Activated naive CD4-positive, alpha-beta T cell treated with anti-CD3 and anti-CD28 coated beads, Interleukin-2, amount 10 ng/mL, durations not matched to agents 7 days and 5 days (primary cell): ENCODE data around the gene ATP2B2.

Experiments
- CTCF ChIA-PET: fragments of 350-600 bp; sonication (Branson Sonifier 250); formaldehyde crosslinking; loops from one replicate; lab custom pipeline; 2021; ENCODE audit warnings: antibody characterized with exemption; lab: Charles Lee
- DNase-seq: peaks from one replicate; pipeline ENCODE4 v3.0.0-alpha.2; 2020
- H3K27ac Mint-ChIP-seq: one replicate; pipeline ENCODE4 v1.8.0; 2021; ENCODE audit warnings: mild to moderate bottlenecking, moderate library complexity, mixed read lengths
- H3K27me3 Mint-ChIP-seq: one replicate; pipeline ENCODE4 v1.8.0; 2021; ENCODE audit warnings: mild to moderate bottlenecking, mixed read lengths
- H3K36me3 Mint-ChIP-seq: one replicate; pipeline ENCODE4 v1.8.0; 2021; ENCODE audit warnings: mixed read lengths
- H3K4me1 Mint-ChIP-seq: one replicate; pipeline ENCODE4 v1.8.0; 2021; ENCODE audit warnings: mixed read lengths
- H3K4me3 Mint-ChIP-seq: one replicate; pipeline ENCODE4 v1.8.0; 2021; ENCODE audit warnings: mild to moderate bottlenecking, moderate library complexity, mixed read lengths
- H3K9me3 Mint-ChIP-seq: one replicate; pipeline ENCODE4 v1.8.0; 2021; ENCODE audit warnings: mixed read lengths

The ATP2B2 gene

DNA sequence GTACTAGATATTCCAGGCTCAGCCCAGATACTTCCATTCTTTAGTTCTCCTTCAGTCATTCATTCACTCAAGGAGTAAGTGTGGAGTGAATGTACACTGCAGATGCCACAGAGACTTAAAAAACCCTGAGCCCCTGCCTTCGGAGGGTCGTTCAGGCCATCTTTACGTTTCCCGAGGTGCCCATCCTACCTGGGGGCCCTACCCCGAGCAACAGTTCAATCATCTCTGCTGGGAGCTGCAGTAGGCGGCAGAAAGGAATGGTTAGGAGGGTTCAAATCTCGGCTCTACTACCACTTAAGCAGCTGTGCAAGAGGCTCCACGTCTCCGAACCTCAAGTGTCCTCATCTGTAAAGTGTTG lies 185.1 kb downstream of the ATP2B2 start:
- H3K4me1 Mint-ChIP-seq, result peaks cover 24% of the 10 kb centered on the region
- no peaks in the 10 kb centered on the region for H3K9me3 Mint-ChIP-seq
- DNase-seq, result no peak
- peaks cover 4% of the 10 kb centered on the region for H3K36me3 Mint-ChIP-seq
- H3K27me3 Mint-ChIP-seq, result peaks cover 4% of the 10 kb centered on the region
- H3K4me3 Mint-ChIP-seq, result peak overlapping the region; percentile 88
- H3K27ac Mint-ChIP-seq, result peak overlapping the region; percentile 89
- CTCF ChIA-PET, result interaction anchor here (0.6 to 3.4 kb wide), 4 partner anchors 9 to 958 kb away, joined by 3 to 24 read pairs (median 3); partner anchors contain the start of genes CRELD1 and THUMPD3

DNA sequence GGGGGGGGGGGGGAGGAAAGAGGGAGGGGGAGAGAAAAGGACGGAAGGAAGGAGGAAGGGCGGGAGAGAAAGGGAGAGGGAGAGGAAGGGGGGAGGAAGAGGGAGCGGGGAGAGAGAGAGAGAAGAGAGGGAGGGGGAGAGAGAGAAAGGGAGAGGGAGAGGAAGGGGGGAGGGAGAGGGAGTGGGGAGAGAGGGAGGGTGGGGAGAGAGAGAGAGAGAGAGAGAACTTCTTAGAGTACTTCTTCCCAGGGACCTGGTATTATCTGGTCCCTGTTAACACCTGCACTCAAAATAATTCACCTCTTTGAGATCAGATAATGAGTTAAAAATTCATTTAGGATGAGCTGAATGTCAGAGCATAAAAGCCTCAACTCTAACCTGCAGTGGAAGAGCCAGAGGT lies 185.6 kb downstream of the ATP2B2 start:
- H3K4me1 Mint-ChIP-seq, result peaks cover 24% of the 10 kb centered on the region
- DNase-seq, result no peak
- H3K27ac Mint-ChIP-seq, result peak overlapping the region; percentile 89
- H3K27me3 Mint-ChIP-seq, result peaks cover 4% of the 10 kb centered on the region
- peak overlapping the region; percentile 88 for H3K4me3 Mint-ChIP-seq
- H3K36me3 Mint-ChIP-seq, result peaks cover 7% of the 10 kb centered on the region
- CTCF ChIA-PET, result interaction anchor here (1.1 to 3.4 kb wide), 2 partner anchors 8 to 388 kb away, joined by 3 to 24 read pairs; partner anchors contain the start of gene CRELD1
- no peaks in the 10 kb centered on the region for H3K9me3 Mint-ChIP-seq

DNA sequence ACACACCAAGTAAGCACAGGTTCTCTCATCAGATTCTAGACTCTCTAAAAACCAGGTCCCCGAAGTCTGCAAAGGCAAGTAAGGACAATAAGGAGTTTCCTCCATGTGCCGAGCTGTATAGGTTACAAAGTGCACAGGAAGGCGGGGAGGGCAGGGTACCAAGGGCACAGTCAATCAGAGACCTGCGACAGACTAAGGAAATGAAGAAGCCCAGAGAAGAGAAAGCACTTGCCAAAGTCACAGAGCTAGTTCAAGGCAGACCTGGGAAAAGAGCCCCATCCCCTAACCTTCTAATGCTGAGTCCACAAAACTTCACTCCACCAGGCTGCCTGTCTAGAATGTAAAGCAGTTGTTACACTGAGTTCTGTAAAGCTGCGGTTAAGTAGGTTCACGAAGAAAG lies 186.1 kb downstream of the ATP2B2 start:
- Mint-ChIP-seq H3K4me3 (peak overlapping the region; percentile 88), H3K27me3 (peaks cover 1% of the 10 kb centered on the region), H3K27ac (peak overlapping the region; percentile 69), H3K9me3 (no peaks in the 10 kb centered on the region), H3K4me1 (peaks cover 24% of the 10 kb centered on the region), H3K36me3 (peaks cover 11% of the 10 kb centered on the region)
- CTCF ChIA-PET, result no interaction called here
- DNase-seq, result no peak

DNA sequence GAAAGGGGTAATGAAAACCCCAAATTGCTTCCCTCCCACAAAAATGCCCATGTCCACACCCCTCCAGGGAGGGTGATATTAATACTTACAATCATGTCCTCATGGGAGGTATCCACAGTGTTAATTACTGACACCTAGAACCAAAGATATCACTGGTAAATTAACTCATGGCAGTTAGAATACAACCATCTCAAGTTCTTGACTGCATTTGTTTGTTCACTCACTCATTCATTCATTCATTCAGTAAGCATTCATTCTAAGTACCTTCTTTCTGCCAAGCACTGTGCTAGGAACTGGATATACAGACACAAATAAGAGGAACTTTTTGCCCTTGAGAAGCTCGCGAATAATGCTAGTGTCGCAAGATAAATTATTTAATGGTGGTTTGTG lies 187.4 kb downstream of the ATP2B2 start:
- H3K9me3 Mint-ChIP-seq, result no peaks in the 10 kb centered on the region
- CTCF ChIA-PET, result no interaction called here
- DNase-seq, result no peak
- H3K4me1 Mint-ChIP-seq, result peaks cover 24% of the 10 kb centered on the region
- H3K4me3 Mint-ChIP-seq, result no peak overlapping the region
- H3K27ac Mint-ChIP-seq, result no peak overlapping the region
- H3K36me3 Mint-ChIP-seq, result peaks cover 19% of the 10 kb centered on the region
- H3K27me3 Mint-ChIP-seq, result no peaks in the 10 kb centered on the region

DNA sequence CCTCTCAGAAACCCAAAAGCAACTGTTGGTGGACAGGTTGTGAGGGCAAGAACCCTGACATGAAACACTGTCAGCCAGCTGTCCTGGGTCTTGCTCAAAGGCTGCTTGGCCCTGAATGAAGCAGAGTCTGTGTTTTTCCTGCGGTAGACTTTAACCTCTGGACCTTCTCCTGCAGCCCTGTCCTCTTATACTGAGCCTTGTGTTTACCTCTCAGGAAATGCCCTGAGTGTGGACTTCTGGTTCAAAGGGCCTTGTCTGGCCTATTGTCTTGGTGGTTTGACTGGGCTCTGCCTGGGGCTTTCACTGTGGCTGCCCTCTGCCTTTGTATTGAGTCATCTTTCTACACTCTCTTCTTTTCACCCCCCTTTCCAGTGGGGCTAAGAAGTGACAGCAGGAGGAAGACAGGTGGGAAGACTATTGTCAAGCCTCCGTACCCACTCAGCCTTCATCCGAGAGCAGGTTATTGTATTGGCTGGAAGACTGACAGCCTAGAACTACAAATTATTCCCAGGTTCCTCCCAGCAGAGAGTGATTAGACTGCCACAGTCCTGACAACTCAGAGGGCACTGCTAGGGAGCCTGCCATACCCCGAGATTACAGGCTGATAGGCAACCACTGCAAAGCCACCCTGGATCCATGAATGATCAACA lies 187.9 kb downstream of the ATP2B2 start:
- Mint-ChIP-seq H3K9me3 (no peaks in the 10 kb centered on the region), H3K4me1 (peaks cover 24% of the 10 kb centered on the region), H3K36me3 (peaks cover 19% of the 10 kb centered on the region), H3K4me3 (no peak overlapping the region), H3K27ac (no peak overlapping the region), H3K27me3 (no peaks in the 10 kb centered on the region)
- CTCF ChIA-PET, result no interaction called here
- no peak for DNase-seq

DNA sequence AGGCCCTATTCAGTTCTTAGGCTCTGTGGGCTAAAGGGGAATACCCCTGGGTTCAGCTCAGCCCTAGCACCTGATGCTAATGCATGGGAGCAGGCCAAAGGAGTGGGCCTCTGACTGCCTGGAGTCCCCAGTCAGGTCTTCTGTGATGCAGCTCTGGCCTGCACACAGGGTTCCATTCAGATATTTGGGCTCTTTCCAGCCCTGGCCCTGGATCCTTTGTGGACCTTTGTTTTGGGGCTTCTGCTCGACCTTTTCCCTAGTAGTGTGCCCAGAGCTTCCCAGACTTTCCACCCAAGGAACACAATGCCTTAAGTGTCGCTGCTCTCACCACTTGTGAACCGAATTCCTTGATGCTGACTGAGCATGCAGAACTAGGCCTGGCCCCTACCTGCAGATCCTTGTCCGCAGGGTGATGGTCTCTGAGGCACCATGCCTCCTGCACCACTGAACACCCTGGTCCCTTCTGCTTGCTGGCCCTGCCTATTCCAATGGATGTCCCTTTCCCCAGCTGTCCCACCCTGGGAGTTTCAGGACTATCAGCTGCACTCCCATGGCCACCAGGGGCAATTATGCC lies 189.5 kb downstream of the ATP2B2 start:
- CTCF ChIA-PET, result no interaction called here
- Mint-ChIP-seq H3K36me3 (peaks cover 31% of the 10 kb centered on the region), H3K27me3 (no peaks in the 10 kb centered on the region), H3K27ac (no peak overlapping the region), H3K4me1 (peaks cover 17% of the 10 kb centered on the region), H3K4me3 (no peak overlapping the region), H3K9me3 (no peaks in the 10 kb centered on the region)
- no peak for DNase-seq

DNA sequence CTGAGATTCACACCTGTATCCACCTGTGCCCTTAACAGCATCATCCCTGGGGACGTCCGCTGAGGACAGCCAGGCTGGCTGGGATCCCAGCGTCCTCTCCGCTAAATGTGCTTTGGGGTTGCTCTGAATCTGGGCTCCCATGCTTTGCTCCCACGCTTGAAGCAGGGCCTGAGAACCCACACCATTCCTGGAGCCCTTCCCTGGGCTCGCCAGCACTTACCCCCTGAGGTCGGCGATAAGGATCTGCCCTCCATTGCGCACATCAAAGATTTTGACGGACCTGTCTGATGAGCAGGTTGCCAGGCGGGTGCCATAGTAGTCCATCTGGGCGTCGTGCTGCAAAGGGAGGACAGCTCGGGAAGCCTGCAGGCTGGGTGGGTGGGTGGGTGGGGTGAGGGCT lies 190.3 kb downstream of the ATP2B2 start:
- no peaks in the 10 kb centered on the region for H3K9me3 Mint-ChIP-seq
- DNase-seq, result no peak
- H3K4me3 Mint-ChIP-seq, result no peak overlapping the region
- H3K4me1 Mint-ChIP-seq, result peaks cover 18% of the 10 kb centered on the region
- no peak overlapping the region for H3K27ac Mint-ChIP-seq
- no peaks in the 10 kb centered on the region for H3K27me3 Mint-ChIP-seq
- CTCF ChIA-PET, result no interaction called here
- H3K36me3 Mint-ChIP-seq, result peaks cover 37% of the 10 kb centered on the region

DNA sequence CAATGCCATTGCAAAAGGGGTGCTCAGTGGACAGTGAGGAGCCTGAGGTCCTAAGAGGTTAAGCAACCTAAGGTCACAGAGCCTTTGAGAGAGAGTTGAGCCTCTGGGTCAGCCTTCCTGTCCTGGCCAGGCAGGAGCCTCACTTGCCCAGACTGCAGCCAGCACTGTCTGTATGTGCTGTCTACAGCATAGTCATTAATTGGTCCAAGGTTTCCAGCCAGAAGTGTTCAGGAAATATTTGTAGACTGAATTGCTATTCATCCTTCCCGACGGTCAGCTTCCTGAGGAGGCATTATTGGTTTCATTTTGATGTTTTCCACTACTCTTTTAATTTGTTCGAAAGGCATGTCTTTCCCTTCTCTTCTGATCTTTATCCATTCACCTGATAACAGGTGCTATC lies 192.5 kb downstream of the ATP2B2 start:
- H3K4me3 Mint-ChIP-seq, result no peak overlapping the region
- no peak overlapping the region for H3K27ac Mint-ChIP-seq
- peaks cover 3% of the 10 kb centered on the region for H3K4me1 Mint-ChIP-seq
- no peak for DNase-seq
- no peaks in the 10 kb centered on the region for H3K9me3 Mint-ChIP-seq
- peaks cover 52% of the 10 kb centered on the region for H3K36me3 Mint-ChIP-seq
- CTCF ChIA-PET, result interaction anchor here (0.6 to 2.5 kb wide), 3 partner anchors 9 to 1506 kb away, joined by 3 to 7 read pairs (median 3); no protein-coding TSS in a partner anchor
- H3K27me3 Mint-ChIP-seq, result no peaks in the 10 kb centered on the region

DNA sequence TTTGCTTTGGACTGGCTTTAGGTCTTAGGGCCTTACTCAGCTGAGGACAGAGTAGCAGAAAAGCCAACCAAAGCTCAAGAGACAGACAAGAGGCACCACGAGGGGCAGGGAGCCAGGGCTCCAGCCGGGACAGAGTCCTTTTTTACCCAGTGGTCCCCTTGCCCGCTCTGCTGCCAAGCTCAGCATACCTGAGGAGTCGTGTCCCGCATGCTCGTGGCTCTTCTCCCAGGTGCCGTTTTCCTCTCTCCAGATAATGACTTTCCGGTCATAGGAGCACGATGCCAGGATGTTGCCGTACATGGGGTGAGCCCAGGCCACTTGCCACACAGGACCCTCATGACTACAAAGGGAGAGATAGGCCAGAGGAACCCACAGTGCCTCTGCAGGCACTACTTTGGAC lies 193.0 kb downstream of the ATP2B2 start:
- CTCF ChIA-PET, result interaction anchor here (0.6 to 2.5 kb wide), 3 partner anchors 10 to 1507 kb away, joined by 3 to 7 read pairs (median 3); no protein-coding TSS in a partner anchor
- Mint-ChIP-seq H3K27ac (no peak overlapping the region), H3K36me3 (peaks cover 55% of the 10 kb centered on the region)

DNA sequence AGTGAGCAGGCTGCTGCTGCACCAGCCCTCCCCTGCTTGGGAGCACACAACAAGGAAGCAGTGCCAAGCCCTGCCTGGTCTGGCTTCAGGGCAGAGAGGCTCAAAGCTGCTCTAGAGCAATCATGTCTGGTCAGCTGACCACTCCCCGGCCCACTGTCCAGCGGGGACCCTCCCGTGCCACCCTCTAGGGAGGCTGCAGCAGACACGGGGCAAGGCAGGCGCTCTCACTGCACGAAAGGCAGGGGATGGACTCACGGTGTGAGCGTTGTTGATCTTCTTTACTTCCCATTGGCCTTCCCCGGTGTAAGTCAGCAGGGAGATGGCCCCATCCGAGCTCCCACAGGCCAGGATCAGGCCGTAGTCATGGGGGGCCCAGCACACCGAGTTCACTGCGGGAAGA lies 193.7 kb downstream of the ATP2B2 start:
- Mint-ChIP-seq H3K36me3 (peaks cover 58% of the 10 kb centered on the region), H3K4me1 (peaks cover 3% of the 10 kb centered on the region), H3K27ac (no peak overlapping the region), H3K27me3 (no peaks in the 10 kb centered on the region), H3K4me3 (no peak overlapping the region), H3K9me3 (no peaks in the 10 kb centered on the region)
- CTCF ChIA-PET, result interaction anchor here (1.2 to 2.5 kb wide), 3 partner anchors 9 to 24 kb away, joined by 3 to 7 read pairs (median 3); partner anchors contain the start of gene SEC13
- DNase-seq, result no peak

More for the DNA sequence above, 193.0 kb downstream of the ATP2B2 start:
- Mint-ChIP-seq H3K4me3 (no peak overlapping the region), H3K4me1 (peaks cover 3% of the 10 kb centered on the region), H3K27me3 (no peaks in the 10 kb centered on the region), H3K9me3 (no peaks in the 10 kb centered on the region)
- DNase-seq, result no peak

DNA sequence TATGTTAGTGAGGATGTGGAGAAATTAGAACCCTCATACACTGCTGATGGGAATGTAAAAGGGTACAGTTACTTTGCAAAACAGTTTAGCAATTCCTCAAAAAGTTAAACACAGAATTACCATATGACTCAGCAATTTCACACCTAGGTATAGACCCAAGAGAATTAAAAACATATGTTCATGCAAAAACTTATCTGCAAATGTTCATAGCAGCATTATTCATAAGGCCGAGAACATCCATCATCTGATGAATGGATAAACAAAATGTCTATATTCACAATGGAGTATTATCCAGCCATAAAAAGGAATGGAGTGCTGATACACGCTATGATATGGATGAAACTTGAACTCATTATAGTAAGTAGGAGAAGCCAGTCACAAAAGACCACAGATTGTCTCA lies 194.8 kb downstream of the ATP2B2 start:
- H3K27ac Mint-ChIP-seq, result no peak overlapping the region

DNA sequence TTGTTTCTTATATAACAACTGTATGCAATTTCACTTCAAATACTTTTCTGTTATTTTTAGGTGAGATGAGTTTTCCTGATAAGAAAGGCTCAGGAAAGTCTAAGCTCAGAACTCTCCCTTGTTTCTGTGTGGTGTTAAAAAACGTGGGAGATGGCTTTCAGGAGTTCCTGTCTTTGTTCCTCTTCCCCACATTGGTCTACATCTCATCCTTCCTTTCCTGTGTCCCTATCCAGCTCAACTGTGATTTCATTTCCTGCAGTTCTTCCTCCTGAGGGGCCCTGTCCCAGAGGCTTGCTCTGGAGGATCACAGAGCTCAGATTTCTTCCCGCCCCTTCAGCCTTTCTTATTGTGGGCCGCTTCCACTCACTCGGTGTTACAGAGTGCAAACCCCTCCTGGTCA lies 195.7 kb downstream of the ATP2B2 start:
- H3K4me1 Mint-ChIP-seq, result peaks cover 3% of the 10 kb centered on the region
- no peaks in the 10 kb centered on the region for H3K9me3 Mint-ChIP-seq
- CTCF ChIA-PET, result interaction anchor here (1.1 kb wide), 1 partner anchor 12 kb away, joined by 3 read pairs; no protein-coding TSS in a partner anchor
- no peak for DNase-seq
- peaks cover 69% of the 10 kb centered on the region for H3K36me3 Mint-ChIP-seq
- H3K27me3 Mint-ChIP-seq, result no peaks in the 10 kb centered on the region
- H3K27ac Mint-ChIP-seq, result no peak overlapping the region
- H3K4me3 Mint-ChIP-seq, result no peak overlapping the region

More for the DNA sequence above, 194.8 kb downstream of the ATP2B2 start:
- Mint-ChIP-seq H3K4me1 (peaks cover 3% of the 10 kb centered on the region), H3K4me3 (no peak overlapping the region), H3K27me3 (no peaks in the 10 kb centered on the region), H3K36me3 (peaks cover 66% of the 10 kb centered on the region), H3K9me3 (no peaks in the 10 kb centered on the region)
- no peak for DNase-seq
- CTCF ChIA-PET, result interaction anchor here (1.5 kb wide), 1 partner anchor 10 kb away, joined by 3 read pairs; the partner anchor contains the start of gene SEC13

DNA sequence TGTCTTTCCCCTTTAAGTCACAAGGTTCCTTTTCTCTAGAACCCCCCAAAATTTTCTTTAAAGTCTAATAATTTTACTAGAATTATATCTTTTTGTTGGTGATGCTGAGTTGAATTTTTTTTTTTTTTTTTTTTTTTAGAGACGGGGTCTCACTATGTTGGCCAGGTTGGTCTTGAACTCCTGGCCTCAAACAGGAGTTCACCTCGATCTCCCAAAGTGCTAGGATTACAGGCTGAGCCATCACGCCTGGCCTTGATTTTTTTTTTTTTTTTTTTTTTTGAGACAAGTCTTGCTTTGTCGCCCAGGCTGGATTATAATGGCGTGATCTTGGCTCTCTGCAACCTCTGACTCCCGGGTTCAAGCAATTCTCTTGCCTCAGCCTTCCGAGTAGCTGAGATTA lies 196.7 kb downstream of the ATP2B2 start:
- Mint-ChIP-seq H3K9me3 (no peaks in the 10 kb centered on the region), H3K4me3 (no peak overlapping the region), H3K27me3 (no peaks in the 10 kb centered on the region), H3K36me3 (peaks cover 69% of the 10 kb centered on the region), H3K4me1 (peaks cover 3% of the 10 kb centered on the region), H3K27ac (no peak overlapping the region)
- no peak for DNase-seq
- CTCF ChIA-PET, result no interaction called here

DNA sequence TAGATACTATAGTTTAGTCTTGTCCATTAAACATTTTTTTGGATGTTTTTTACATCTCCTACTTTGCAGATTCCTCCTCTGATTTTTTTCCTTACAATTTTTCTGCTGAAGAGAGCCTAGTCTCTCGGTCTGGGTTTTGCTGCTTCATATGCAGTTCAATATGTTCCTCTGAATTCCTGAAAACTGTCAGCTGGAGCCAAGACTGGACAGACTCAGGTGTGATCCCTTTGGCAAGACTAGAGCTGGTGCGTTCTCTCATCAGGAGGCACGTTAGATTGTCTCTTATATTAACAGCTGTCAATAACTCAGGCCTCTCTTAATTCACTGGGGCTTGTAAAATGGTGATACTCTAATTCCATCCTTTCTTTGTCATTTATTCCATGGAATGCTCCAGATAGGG lies 199.2 kb downstream of the ATP2B2 start:
- Mint-ChIP-seq H3K4me1 (peaks cover 3% of the 10 kb centered on the region), H3K36me3 (peaks cover 72% of the 10 kb centered on the region), H3K27me3 (no peaks in the 10 kb centered on the region), H3K9me3 (no peaks in the 10 kb centered on the region), H3K4me3 (no peak overlapping the region), H3K27ac (no peak overlapping the region)
- no peak for DNase-seq
- CTCF ChIA-PET, result interaction anchor here (0.7 to 1.3 kb wide), 2 partner anchors 16 to 21 kb away, joined by 3 read pairs; no protein-coding TSS in a partner anchor
